Neural cell (in vitro differentiated cells): Measurements from ENCODE around the gene BICRAL.

Experiments used
- EP300 ChIP-seq: fragments of 450-650 bp; conservative IDR thresholded peaks from 2 replicates; pipeline ENCODE4 v1.6.1; 2014; ENCODE audit warnings: antibody characterized with exemption, mild to moderate bottlenecking, moderate library complexity; ENCODE audit not compliant: poor library complexity, severe bottlenecking
- POLR2AphosphoS5 ChIP-seq: IDR thresholded peaks from 2 replicates; pipeline ENCODE4 v1.6.1; 2012
- RAD21 ChIP-seq: fragments of 450-650 bp; conservative IDR thresholded peaks from 2 replicates; pipeline ENCODE4 v1.6.1; 2014; ENCODE audit warnings: antibody characterized with exemption, mild to moderate bottlenecking, moderate library complexity
- SMC3 ChIP-seq: fragments of 450-650 bp; conservative IDR thresholded peaks from 2 replicates; pipeline ENCODE4 v1.6.1; 2014; ENCODE audit warnings: antibody characterized with exemption, mild to moderate bottlenecking, moderate library complexity; ENCODE audit not compliant: poor library complexity
- TF ChIP-seq, protein P1 (sequence below): fragments of 450-650 bp; IDR thresholded peaks from 2 replicates; pipeline ENCODE4 v1.5.1; 2014; ENCODE audit warnings: antibody characterized with exemption, mild to moderate bottlenecking, moderate library complexity; ENCODE audit not compliant: poor library complexity, severe bottlenecking
- TF ChIP-seq, protein P2 (sequence below): IDR thresholded peaks from 2 replicates; pipeline ENCODE4 v1.6.1; 2012; ENCODE audit warnings: borderline replicate concordance

DNA sequence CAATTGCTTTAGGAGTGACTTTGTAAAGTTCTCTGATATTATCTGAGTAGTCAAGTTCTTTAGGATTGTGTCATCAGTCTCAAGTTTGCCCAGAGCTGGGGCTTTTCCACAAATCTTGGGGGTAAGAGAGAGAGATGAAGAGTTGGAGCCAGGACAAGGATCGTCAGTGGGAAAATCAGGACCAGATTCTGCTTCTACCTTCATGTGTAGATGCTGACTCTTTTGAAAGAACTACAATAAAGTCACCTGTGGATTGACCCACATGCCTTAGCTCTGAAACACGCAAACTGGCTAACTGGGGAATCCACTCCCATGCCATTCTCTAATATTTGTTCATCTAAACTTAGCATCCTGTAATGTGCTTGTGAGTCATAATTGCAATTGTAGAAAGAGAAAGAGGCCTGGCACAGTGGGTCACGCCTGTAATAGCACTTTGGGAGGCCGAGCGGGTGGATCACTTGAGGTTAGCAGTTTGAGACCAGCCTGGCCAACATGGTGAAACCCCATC lies 15.6 kb upstream of the BICRAL start:
- no peak for TF ChIP-seq RAD21
- TF ChIP-seq, protein P1, sequence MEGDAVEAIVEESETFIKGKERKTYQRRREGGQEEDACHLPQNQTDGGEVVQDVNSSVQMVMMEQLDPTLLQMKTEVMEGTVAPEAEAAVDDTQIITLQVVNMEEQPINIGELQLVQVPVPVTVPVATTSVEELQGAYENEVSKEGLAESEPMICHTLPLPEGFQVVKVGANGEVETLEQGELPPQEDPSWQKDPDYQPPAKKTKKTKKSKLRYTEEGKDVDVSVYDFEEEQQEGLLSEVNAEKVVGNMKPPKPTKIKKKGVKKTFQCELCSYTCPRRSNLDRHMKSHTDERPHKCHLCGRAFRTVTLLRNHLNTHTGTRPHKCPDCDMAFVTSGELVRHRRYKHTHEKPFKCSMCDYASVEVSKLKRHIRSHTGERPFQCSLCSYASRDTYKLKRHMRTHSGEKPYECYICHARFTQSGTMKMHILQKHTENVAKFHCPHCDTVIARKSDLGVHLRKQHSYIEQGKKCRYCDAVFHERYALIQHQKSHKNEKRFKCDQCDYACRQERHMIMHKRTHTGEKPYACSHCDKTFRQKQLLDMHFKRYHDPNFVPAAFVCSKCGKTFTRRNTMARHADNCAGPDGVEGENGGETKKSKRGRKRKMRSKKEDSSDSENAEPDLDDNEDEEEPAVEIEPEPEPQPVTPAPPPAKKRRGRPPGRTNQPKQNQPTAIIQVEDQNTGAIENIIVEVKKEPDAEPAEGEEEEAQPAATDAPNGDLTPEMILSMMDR, result no peak
- TF ChIP-seq EP300, result no peak
- TF ChIP-seq SMC3, result no peak
- TF ChIP-seq, protein P2, sequence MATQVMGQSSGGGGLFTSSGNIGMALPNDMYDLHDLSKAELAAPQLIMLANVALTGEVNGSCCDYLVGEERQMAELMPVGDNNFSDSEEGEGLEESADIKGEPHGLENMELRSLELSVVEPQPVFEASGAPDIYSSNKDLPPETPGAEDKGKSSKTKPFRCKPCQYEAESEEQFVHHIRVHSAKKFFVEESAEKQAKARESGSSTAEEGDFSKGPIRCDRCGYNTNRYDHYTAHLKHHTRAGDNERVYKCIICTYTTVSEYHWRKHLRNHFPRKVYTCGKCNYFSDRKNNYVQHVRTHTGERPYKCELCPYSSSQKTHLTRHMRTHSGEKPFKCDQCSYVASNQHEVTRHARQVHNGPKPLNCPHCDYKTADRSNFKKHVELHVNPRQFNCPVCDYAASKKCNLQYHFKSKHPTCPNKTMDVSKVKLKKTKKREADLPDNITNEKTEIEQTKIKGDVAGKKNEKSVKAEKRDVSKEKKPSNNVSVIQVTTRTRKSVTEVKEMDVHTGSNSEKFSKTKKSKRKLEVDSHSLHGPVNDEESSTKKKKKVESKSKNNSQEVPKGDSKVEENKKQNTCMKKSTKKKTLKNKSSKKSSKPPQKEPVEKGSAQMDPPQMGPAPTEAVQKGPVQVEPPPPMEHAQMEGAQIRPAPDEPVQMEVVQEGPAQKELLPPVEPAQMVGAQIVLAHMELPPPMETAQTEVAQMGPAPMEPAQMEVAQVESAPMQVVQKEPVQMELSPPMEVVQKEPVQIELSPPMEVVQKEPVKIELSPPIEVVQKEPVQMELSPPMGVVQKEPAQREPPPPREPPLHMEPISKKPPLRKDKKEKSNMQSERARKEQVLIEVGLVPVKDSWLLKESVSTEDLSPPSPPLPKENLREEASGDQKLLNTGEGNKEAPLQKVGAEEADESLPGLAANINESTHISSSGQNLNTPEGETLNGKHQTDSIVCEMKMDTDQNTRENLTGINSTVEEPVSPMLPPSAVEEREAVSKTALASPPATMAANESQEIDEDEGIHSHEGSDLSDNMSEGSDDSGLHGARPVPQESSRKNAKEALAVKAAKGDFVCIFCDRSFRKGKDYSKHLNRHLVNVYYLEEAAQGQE, result no peak
- no peak for TF ChIP-seq POLR2AphosphoS5
